ENCODE measurements around the gene HECW1.

DNA sequence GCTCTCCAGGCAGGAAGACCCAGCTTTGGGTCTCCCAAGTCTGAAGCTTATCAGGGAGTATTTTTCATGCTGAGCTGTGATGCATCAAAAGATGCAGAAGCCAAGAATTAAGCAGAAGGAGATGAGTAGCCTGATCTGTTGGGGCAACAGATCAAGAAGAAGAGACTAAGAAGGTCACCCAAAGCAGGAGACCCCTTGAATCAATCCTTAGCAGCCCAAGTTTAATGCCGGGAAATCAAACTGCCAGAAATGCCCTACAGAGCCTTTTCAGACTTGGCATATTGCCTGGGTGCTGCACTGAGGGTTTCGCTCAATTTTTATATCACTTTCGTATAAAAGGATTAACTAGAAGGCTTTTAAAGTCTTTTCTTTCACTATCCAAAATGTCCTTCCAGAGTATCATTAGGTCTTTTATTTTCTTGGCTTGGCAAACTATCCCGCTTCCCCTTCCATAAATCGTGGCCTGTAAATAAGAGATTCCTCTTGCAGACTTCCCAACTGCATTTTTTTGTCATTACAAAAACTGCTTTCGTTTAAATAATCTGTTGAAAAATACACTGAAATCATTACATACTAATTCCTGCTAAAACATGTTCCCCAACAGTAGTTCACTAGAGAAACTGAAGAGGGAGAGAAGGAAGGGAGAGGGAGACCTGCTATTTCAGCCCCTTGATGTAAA lies 421.5 kb downstream of the HECW1 start:
- TF ChIP-seq POLR2AphosphoS5 (IDR thresholded peaks at IDR 0.05; ENCODE audit: low read depth, low read length) (no peak), POLR2A (IDR thresholded peaks at IDR 0.05; ENCODE audit: low read depth, low read length) (no peak)

All from GM12891 (cell line).